Neuron (in vitro differentiated cells): Measurements from ENCODE around the gene IKZF5.

ENCODE experiments used
- H2AFZ ChIP-seq: one replicate; pipeline ENCODE4 v1.6.1; 2013; ENCODE audit warnings: low read depth, mild to moderate bottlenecking, inconsistent platforms, low read length, moderate library complexity
- H3K27me3 ChIP-seq: one replicate; pipeline ENCODE4 v1.6.1; 2013; ENCODE audit warnings: low read length; ENCODE audit not compliant: insufficient read depth
- H3K36me3 ChIP-seq: one replicate; pipeline ENCODE4 v1.6.1; 2013; ENCODE audit warnings: low read length; ENCODE audit not compliant: insufficient read depth
- H3K4me1 ChIP-seq: one replicate; pipeline ENCODE4 v1.6.1; 2013; ENCODE audit warnings: low read length; ENCODE audit not compliant: insufficient read depth
- H3K4me3 ChIP-seq: 2 replicates; pipeline ENCODE4 v1.5.1; 2013; ENCODE audit warnings: mild to moderate bottlenecking, low read length, moderate library complexity
- H3K9me3 ChIP-seq: one replicate; pipeline ENCODE4 v1.6.1; 2013; ENCODE audit warnings: low read length

The IKZF5 gene

DNA sequence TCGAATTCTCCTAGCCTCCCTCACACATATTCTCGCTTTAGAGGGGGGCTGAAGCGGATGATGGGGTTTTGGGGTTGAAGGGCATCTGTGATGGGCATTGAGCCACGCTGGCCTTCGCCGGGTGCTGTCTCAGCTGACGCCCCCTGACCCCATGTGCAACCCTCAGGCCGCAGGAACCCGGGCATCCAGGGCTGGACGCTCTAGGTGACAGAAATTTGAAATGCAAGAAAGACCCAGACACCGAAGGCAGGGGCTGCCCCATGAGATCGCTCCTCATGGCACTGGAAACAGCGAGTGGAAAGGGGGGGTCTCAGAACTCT lies 53.9 kb downstream of the IKZF5 start:
- Histone ChIP-seq H2AFZ (peak overlapping the region; percentile 56), H3K4me3 (peak overlapping the region; percentile 62), H3K27me3 (no peaks in the 10 kb centered on the region), H3K9me3 (no peaks in the 10 kb centered on the region), H3K4me1 (peaks cover 7% of the 10 kb centered on the region), H3K36me3 (peaks cover 7% of the 10 kb centered on the region)

DNA sequence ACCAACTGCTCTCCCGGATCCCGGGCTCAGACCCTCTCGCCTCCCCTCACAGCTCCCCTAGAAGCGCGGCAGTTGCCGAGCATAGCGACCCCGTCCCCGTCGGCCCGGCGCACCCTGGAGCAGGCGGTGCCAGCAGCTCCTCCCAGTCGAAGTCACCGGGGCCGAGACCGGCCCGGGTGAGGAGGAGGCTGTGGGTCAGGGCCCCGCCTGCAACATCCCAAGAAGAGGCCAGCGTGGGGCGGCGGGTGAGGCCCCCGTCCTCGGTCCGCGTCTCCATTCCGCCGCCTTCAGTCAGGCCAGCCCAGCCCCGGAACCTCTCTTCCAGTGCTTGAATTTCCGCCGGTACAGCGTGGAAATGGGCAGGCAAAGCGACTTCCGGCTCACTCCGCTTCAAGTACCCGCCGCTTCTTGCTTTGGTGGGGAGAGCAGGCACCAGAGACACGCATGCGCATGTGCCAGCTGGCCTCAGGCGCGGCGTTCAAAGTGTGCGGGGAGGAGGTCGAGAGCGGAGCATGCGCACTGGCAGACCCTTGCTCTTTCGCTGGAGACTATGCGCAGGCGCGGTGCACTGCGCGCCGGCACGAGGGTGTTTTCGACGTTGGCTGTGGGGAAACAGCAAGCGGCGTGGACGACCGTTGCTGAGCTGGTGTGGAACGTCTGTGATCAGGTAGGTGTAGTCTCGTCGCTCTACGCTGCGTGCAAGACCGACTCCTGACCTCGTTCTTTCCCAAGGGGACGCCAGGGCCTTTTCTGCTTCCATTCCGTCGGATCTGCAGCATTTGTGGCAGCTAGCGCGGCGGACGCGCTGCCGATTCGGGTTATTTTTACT lies 54.5 kb downstream of the IKZF5 start, which contains the start of gene C10orf88:
C10orf88 (minus strand) TSS at position 326 of the 829 bp plus-strand sequence; CDS start at position 277, 49 bp downstream.
- Histone ChIP-seq H2AFZ (peak within 1 kb of the TSS; percentile 56), H3K4me3 (peak within 1 kb of the TSS; percentile 62), H3K9me3 (no peaks in the 10 kb centered on the region), H3K27me3 (no peaks in the 10 kb centered on the region), H3K36me3 (peaks cover 13% of the 10 kb centered on the region), H3K4me1 (peaks cover 7% of the 10 kb centered on the region)

DNA sequence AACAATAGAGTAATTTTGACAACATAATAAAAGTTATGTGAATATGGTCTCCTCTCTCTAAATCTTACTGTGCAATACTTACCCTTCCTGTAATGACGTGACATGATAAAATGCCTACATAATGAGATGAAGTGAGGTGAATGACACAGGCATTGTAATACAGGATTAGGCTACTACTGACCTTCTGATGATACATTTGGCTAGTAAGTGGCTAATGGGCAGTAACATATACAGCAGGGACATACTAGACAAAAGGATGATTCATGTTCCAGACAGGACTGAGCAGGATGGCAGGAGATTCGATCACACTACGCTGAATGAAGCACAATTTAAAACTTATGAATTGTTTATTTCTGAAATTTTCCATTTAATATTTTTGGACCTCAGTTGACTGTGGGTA lies 59.3 kb downstream of the IKZF5 start:
- H3K4me3 ChIP-seq, result no peak overlapping the region
- no peak overlapping the region for H2AFZ ChIP-seq
- no peaks in the 10 kb centered on the region for H3K27me3 ChIP-seq
- H3K9me3 ChIP-seq, result no peaks in the 10 kb centered on the region
- H3K36me3 ChIP-seq, result peaks cover 47% of the 10 kb centered on the region
- H3K4me1 ChIP-seq, result peaks cover 7% of the 10 kb centered on the region
